Stomach (tissue), 9 donors: ENCODE measurements around the gene OASL. TPM values are rescaled to one million over a fixed set of nuclear protein-coding genes. Genes with fewer than 3 reads are reported as not detected.

Source experiments
- DNase-seq, 2 donors: peaks; one replicate each; pipeline versions ENCODE4 v3.0.0 to v3.0.0-alpha.2; 2013 to 2019
- H3K27ac ChIP-seq, 5 donors: fragments of 200-600 bp in 4 of 5; sonication (generic) in 4 of 5; one replicate each; pipeline ENCODE4 v1.5.1; 2013 to 2019; ENCODE audit warnings: mild to moderate bottlenecking in 1 of 5, moderate library complexity in 1 of 5
- H3K27me3 ChIP-seq, 3 donors: fragments of 200-600 bp; sonication (generic); one replicate each; pipeline ENCODE4 v1.5.1; 2017 to 2019; ENCODE audit warnings: mixed run types in 1 of 3
- H3K36me3 ChIP-seq, 4 donors: fragments of 200-600 bp; sonication (generic); 1 replicate in 3 of 4; 2 replicates in 1 of 4; pipeline ENCODE4 v1.5.1; 2016 to 2019
- H3K4me1 ChIP-seq, 4 donors: fragments of 200-600 bp; sonication (generic); one replicate each; pipeline ENCODE4 v1.5.1; 2016 to 2019
- H3K4me3 ChIP-seq, 4 donors: fragments of 200-600 bp; sonication (generic) in 3 of 4; one replicate each; pipeline ENCODE4 v1.5.1; 2016 to 2019; ENCODE audit warnings: mild to moderate bottlenecking in 1 of 4
- H3K9me3 ChIP-seq, 4 donors: fragments of 200-600 bp; sonication (generic); one replicate each; pipeline ENCODE4 v1.5.1; 2016 to 2019
- EP300 ChIP-seq: sonication (generic); formaldehyde crosslinking; IDR thresholded peaks from one replicate; pipeline ENCODE4 v1.6.1; 2017; ENCODE audit warnings: antibody characterized with exemption
- POLR2A ChIP-seq, 4 donors: fragments of 450-650 bp; IDR thresholded peaks; one replicate each; pipeline ENCODE4 v1.6.1; 2016; ENCODE audit warnings: antibody characterized with exemption in 4 of 4, control low read depth in 2 of 4, mild to moderate bottlenecking in 1 of 4, moderate library complexity in 1 of 4
- POLR2AphosphoS5 ChIP-seq, 3 donors: sonication (generic); formaldehyde crosslinking; IDR thresholded peaks; one replicate each; pipeline ENCODE4 v1.6.1; 2016; ENCODE audit warnings: antibody characterized with exemption in 3 of 3
- WGBS, 5 donors: extraction: QIAGEN DNeasy Blood & Tissue Kit in 3 of 5; methylation state at CpG; one replicate each; pipeline versions ENCODE4 v1.1.5 to v1.1.7; 2013 to 2018; 5-methylcytosine and 5-hydroxymethylcytosine counted together
- intact Hi-C: fragments of 100-400 bp; cut with DNase I; formaldehyde crosslinking; loops from one replicate; pipeline ENCODE4 v1.15.1; 2023; ENCODE audit warnings: low total_unique reads
- polyA plus RNA-seq, 3 donors: library from polyadenylated mRNA; stranded (reverse); fragments of 200-250 nt; gene quantifications; one replicate each; pipeline ENCODE4 v1.2.3, GENCODE V29; 2013
- total RNA-seq, 5 donors: library from RNA; depleted of rRNA; stranded (reverse); fragments of >200 nt; gene quantifications; one replicate each; pipeline versions ENCODE4 v1.1.0 to v1.2.3, GENCODE V29; 2014 to 2016
- TF ChIP-seq, protein P1 (sequence below), 7 experiments: fragments of 450-650 bp in 4 of 7; fragments of 200-600 bp in 3 of 7; sonication (generic) in 3 of 7; IDR thresholded peaks; one replicate each; pipeline ENCODE4 v1.5.1; 2016 to 2019; ENCODE audit warnings: antibody characterized with exemption in 7 of 7, control low read depth in 2 of 7, mild to moderate bottlenecking in 1 of 7
- donor health status: healthy with polysubstance abuse.
- donor health status: Bipolar disorder and iron deficiency.
- donor health status: healthy.

The OASL gene
- total and polyA plus RNA-seq, 8 donors = 2.1 to 54.7 (median 22.0) TPM; not detected in 2

DNA sequence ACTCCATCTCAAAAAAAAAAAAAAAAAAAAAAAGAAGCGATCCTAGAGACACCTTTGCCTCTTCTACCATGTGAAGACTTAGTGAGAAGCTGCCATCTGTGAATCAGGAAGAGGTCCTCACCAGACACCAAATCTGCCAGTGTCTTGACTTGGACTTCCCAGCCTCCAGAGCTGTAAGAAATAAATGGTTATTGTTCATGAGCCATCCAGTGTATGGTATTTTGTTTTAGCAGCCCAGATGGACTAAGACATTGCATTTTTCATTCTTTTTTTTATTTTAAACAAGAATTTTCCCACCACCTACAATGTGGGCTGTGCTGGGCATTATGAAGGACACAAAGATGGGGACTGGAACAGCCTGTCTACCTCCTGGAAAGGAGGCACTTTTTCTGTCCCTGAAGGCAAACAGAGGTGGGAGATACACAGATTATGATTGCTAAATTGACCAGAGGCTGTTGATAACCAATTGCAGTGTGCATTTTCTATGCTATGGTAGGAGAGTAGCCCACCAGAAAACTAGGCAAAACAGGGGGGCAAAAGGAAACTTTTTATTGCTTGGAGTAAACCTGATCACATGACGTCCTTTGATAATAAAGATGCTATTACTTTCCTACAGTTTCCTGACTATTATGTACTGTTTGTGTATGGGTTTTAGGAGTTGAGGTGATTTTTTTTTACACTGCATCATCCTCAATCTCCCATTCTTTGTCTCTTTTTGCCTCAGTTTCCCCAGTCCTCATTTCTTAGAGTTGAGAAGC, 20.0 kb downstream of the OASL start:
- Histone ChIP-seq H3K9me3 (no peaks in the 10 kb centered on the region), H3K36me3 (peaks cover 0 to 21% (median 2%) of the 10 kb centered on the region in 4 donors), H3K27me3 (no peaks in the 10 kb centered on the region), H3K4me3 (no peak overlapping the region), H3K4me1 (peaks cover 6 to 30% (median 13%) of the 10 kb centered on the region in 4 donors), H3K27ac (no peak overlapping the region)
- intact Hi-C loops = no loop called here
- TF ChIP-seq, protein P1, sequence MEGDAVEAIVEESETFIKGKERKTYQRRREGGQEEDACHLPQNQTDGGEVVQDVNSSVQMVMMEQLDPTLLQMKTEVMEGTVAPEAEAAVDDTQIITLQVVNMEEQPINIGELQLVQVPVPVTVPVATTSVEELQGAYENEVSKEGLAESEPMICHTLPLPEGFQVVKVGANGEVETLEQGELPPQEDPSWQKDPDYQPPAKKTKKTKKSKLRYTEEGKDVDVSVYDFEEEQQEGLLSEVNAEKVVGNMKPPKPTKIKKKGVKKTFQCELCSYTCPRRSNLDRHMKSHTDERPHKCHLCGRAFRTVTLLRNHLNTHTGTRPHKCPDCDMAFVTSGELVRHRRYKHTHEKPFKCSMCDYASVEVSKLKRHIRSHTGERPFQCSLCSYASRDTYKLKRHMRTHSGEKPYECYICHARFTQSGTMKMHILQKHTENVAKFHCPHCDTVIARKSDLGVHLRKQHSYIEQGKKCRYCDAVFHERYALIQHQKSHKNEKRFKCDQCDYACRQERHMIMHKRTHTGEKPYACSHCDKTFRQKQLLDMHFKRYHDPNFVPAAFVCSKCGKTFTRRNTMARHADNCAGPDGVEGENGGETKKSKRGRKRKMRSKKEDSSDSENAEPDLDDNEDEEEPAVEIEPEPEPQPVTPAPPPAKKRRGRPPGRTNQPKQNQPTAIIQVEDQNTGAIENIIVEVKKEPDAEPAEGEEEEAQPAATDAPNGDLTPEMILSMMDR (IDR thresholded peaks at IDR 0.05) = no peak
- TF ChIP-seq POLR2A (IDR thresholded peaks at IDR 0.05) (no peak), POLR2AphosphoS5 (IDR thresholded peaks at IDR 0.05) (no peak), EP300 (no peak)
- no peak for DNase-seq
- WGBS, 5 donors = 80 to 98% (median 92%) methylated on average over 2 of the region's 2 CpGs

DNA sequence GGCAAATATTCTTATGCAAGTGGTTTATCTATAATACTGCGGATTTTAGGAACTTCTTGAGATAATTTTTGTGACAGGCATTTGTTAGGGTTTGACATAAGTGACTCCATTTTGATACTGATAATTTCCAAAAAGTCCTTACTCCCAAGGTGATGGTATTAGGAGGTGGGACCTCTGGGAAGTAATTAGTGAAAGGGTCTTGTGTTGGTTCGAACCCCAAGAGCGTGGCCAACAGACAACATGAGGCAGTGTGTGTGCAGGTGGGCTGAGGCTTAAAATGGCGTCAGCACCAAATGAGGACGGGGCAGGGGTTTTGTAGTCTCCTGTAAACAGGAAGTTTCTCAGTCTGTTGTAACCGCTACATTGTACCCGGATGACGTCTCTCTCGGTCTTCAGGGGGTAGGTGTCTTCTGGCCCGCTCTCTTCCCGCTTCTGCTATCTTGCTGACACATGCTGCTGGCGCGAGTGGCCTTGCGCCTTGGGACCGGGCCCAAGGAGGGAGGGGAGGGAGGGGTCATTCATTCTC, 21.0 kb downstream of the OASL start:
- intact Hi-C loops = no loop called here
- no peak overlapping the region for H3K4me3 ChIP-seq
- H3K9me3 ChIP-seq = no peaks in the 10 kb centered on the region
- TF ChIP-seq, protein P1 (IDR thresholded peaks at IDR 0.05) = no peak
- TF ChIP-seq EP300 (no peak), POLR2A (IDR thresholded peaks at IDR 0.05) (no peak), POLR2AphosphoS5 (IDR thresholded peaks at IDR 0.05) (no peak)
- no peaks in the 10 kb centered on the region for H3K27me3 ChIP-seq
- no peak for DNase-seq
- H3K36me3 ChIP-seq = peaks cover 0 to 13% (median 7%) of the 10 kb centered on the region in 4 donors
- WGBS, 5 donors = 81 to 90% (median 89%) methylated on average over 15 of the region's 15 CpGs
- H3K4me1 ChIP-seq = peaks cover 6 to 30% (median 13%) of the 10 kb centered on the region in 4 donors
- H3K27ac ChIP-seq = no peak overlapping the region

- Histone ChIP-seq H3K27me3 (no peaks in the 10 kb centered on the region), H3K4me3 (peak within 1 kb of the TSS; percentile 68 to 99 (median 88)), H3K4me1 (peaks cover 6 to 20% (median 13%) of the 10 kb centered on the region in 4 donors), H3K27ac (peak within 1 kb of the TSS; percentile 61 to 88 (median 80)), H3K36me3 (peaks cover 0 to 26% (median 17%) of the 10 kb centered on the region in 4 donors), H3K9me3 (no peaks in the 10 kb centered on the region)
- DNase-seq = peak; percentile 92 to 97
- no peak for TF ChIP-seq EP300
- TF ChIP-seq POLR2AphosphoS5 (IDR thresholded peaks at IDR 0.05) = peak; percentile 64 to 91 (median 88)
- no peak for TF ChIP-seq POLR2A (IDR thresholded peaks at IDR 0.05)
- TF ChIP-seq, protein P1 (IDR thresholded peaks at IDR 0.05) = peak in 1 of 7 experiments; percentile 30
- 0 to 1% (median 0%) methylated on average over 32 to 34 of the region's 34 CpGs for WGBS, 5 donors
- intact Hi-C loops = no loop called here
Observed at GRCh38 chr12:121015825-121016766, 22.9 kb downstream of the OASL start, which contains the start of gene C12orf43. TSS of gene C12orf43 (minus strand) at chr12:121016487. CDS start at chr12:121016474, 13 bp downstream.

GRCh38 chr12:121013715-121014114, 25.3 kb downstream of the OASL start:
- no peak overlapping the region for H3K27ac ChIP-seq
- intact Hi-C loops = no loop called here
- H3K4me1 ChIP-seq = peaks cover 6 to 21% (median 18%) of the 10 kb centered on the region in 4 donors
- H3K4me3 ChIP-seq = no peak overlapping the region
- 62 to 87% (median 67%) methylated on average over 3 of the region's 3 CpGs for WGBS, 5 donors
- no peaks in the 10 kb centered on the region for H3K9me3 ChIP-seq
- no peak for TF ChIP-seq POLR2A (IDR thresholded peaks at IDR 0.05)
- TF ChIP-seq, protein P1 (IDR thresholded peaks at IDR 0.05) = no peak
- TF ChIP-seq POLR2AphosphoS5 (IDR thresholded peaks at IDR 0.05) = no peak
- TF ChIP-seq EP300 = no peak
- peaks cover 10 to 47% (median 37%) of the 10 kb centered on the region in 4 donors for H3K36me3 ChIP-seq
- DNase-seq = no peak
- H3K27me3 ChIP-seq = no peaks in the 10 kb centered on the region
